GM18519 (cell line): ENCODE data around the gene PKD1L1.

ENCODE experiments used
- ATAC-seq: cut with Tn5 transposase; IDR thresholded peaks from one replicate; pipeline ENCODE4 v1.9.1; 2021; ENCODE audit warnings: mild to moderate bottlenecking, moderate library complexity; ENCODE audit not compliant: unreplicated experiment, low FRiP score

PKD1L1 gene

GRCh38 chr7:47833211-47833610 lies 115.1 kb downstream of the PKD1L1 start:
- ATAC-seq: no peak

- ATAC-seq: no peak
These were observed 116.1 kb downstream of the PKD1L1 start for GRCh38 chr7:47832105-47832715.

- no peak for ATAC-seq
These were observed 118.3 kb downstream of the PKD1L1 start for GRCh38 chr7:47830015-47830414.

GRCh38 chr7:47827871-47828270 lies 120.4 kb downstream of the PKD1L1 start:
- no peak for ATAC-seq

GRCh38 chr7:47827351-47827756 lies 120.9 kb downstream of the PKD1L1 start:
- ATAC-seq: no peak

GRCh38 chr7:47826754-47827153 lies 121.5 kb downstream of the PKD1L1 start:
- ATAC-seq: no peak

- ATAC-seq: no peak
These were observed 128.7 kb downstream of the PKD1L1 start for GRCh38 chr7:47819607-47819920.

- no peak for ATAC-seq
These were observed 129.3 kb downstream of the PKD1L1 start for GRCh38 chr7:47818796-47819606.

GRCh38 chr7:47817917-47818316 lies 130.3 kb downstream of the PKD1L1 start:
- no peak for ATAC-seq

GRCh38 chr7:47816647-47817046 lies 131.6 kb downstream of the PKD1L1 start:
- no peak for ATAC-seq

- ATAC-seq: no peak
These were observed 132.4 kb downstream of the PKD1L1 start for GRCh38 chr7:47815867-47816266.

GRCh38 chr7:47814905-47815613 lies 133.2 kb downstream of the PKD1L1 start:
- ATAC-seq: no peak

GRCh38 chr7:47813620-47814260 lies 134.5 kb downstream of the PKD1L1 start:
- no peak for ATAC-seq

GRCh38 chr7:47812429-47813136 lies 135.7 kb downstream of the PKD1L1 start:
- no peak for ATAC-seq

- no peak for ATAC-seq
These were observed 136.5 kb downstream of the PKD1L1 start for GRCh38 chr7:47811632-47812380.

- ATAC-seq: no peak
These were observed 138.9 kb downstream of the PKD1L1 start for GRCh38 chr7:47809387-47809786.

GRCh38 chr7:47808321-47808720 lies 139.9 kb downstream of the PKD1L1 start:
- ATAC-seq: no peak

- no peak for ATAC-seq
These were observed 140.5 kb downstream of the PKD1L1 start for GRCh38 chr7:47807756-47808155.

- ATAC-seq: no peak
These were observed 141.1 kb downstream of the PKD1L1 start for GRCh38 chr7:47807126-47807525.

- no peak for ATAC-seq
These were observed 141.6 kb downstream of the PKD1L1 start for GRCh38 chr7:47806701-47807103.
